SK-N-SH (cell line): ENCODE results near the gene MYO7A.
"Not testable (repeated sequence)": the region's sequence is repeated elsewhere in the genome, so short reads cannot be mapped to it uniquely, and the experiment has no call there.

Source experiments
- CTCF ChIP-seq: fragments of 200-600 bp; sonication (generic); IDR thresholded peaks from 2 replicates; pipeline ENCODE4 v1.6.1; 2017; ENCODE audit warnings: antibody characterized with exemption, mild to moderate bottlenecking, moderate library complexity
- EP300 ChIP-seq, 2 experiments: IDR thresholded peaks; 2 replicates each; pipeline versions ENCODE4 v1.4.0 to v1.6.1; 2012; ENCODE audit warnings: borderline replicate concordance in 1 of 2, low read depth in 1 of 2, low read length in 1 of 2
- EZH2phosphoT487 ChIP-seq: fragments of 200-600 bp; sonication (generic); IDR thresholded peaks from 2 replicates; pipeline ENCODE4 v1.6.1; 2017; ENCODE audit warnings: low read depth, mixed run types, mild to moderate bottlenecking, antibody characterized with exemption, moderate library complexity, borderline replicate concordance
- FOSL2 ChIP-seq: IDR thresholded peaks from 2 replicates; pipeline ENCODE4 v1.4.0; 2012; ENCODE audit warnings: low read depth, mild to moderate bottlenecking, moderate library complexity, borderline replicate concordance
- IRF3 ChIP-seq: fragments of 150-350 bp; IDR thresholded peaks from 2 replicates; pipeline ENCODE4 v1.6.1; 2016; ENCODE audit warnings: mild to moderate bottlenecking, low read depth, low read length
- JUND ChIP-seq: IDR thresholded peaks from 2 replicates; pipeline ENCODE4 v1.4.0; 2012
- RXRA ChIP-seq: IDR thresholded peaks from 2 replicates; pipeline ENCODE4 v1.4.0; 2012; ENCODE audit warnings: low read depth, mild to moderate bottlenecking, borderline replicate concordance
- SMC3 ChIP-seq: IDR thresholded peaks from 2 replicates; pipeline ENCODE4 v1.6.1; 2012; ENCODE audit warnings: low read depth, low read length, improper control_type of control experiment
- YY1 ChIP-seq: IDR thresholded peaks from 2 replicates; pipeline ENCODE4 v1.4.0; 2012; ENCODE audit warnings: low read depth, mild to moderate bottlenecking
- TF ChIP-seq, protein P1 (sequence below): IDR thresholded peaks from 2 replicates; pipeline ENCODE4 v1.4.0; 2012; ENCODE audit warnings: low read depth

DNA sequence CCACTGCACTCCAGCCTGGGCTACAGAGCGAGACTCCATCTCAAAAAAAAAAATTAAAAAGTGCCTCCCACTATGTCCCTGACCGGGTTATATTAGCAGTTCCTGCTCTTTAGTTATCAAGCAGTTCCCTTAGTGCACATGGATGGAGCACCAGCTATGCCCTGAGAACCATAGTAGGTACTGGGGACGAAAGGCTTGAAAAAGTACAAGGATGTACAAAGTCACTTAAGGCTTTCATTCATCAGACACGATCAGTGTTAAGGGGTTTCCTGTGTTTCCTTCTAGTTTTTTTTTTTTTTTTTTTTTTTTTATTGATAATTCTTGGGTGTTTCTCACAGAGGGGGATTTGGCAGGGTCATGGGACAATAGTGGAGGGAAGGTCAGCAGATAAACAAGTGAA is 30.9 kb upstream of the MYO7A start:
- not testable (repeated sequence) for TF ChIP-seq EZH2phosphoT487; CTCF; EP300 (IDR thresholded peaks at IDR 0.05; ENCODE audit: borderline replicate concordance in 1 of 2, low read depth in 1 of 2, low read length in 1 of 2); FOSL2; SMC3; YY1; JUND; RXRA; IRF3
- TF ChIP-seq, protein P1, sequence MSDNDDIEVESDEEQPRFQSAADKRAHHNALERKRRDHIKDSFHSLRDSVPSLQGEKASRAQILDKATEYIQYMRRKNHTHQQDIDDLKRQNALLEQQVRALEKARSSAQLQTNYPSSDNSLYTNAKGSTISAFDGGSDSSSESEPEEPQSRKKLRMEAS = not testable (repeated sequence)
